GM23248 (cell line): ENCODE measurements around the gene NOP53.
"Not testable (repeated sequence)": the region's sequence is repeated elsewhere in the genome, so short reads cannot be mapped to it uniquely, and the experiment has no call there.

Experiments used
- EZH2 ChIP-seq: fragments of 200-600 bp; sonication (generic); IDR thresholded peaks from 2 replicates; pipeline ENCODE4 v1.6.1; 2018; ENCODE audit warnings: antibody characterized with exemption, mild to moderate bottlenecking; ENCODE audit not compliant: insufficient read depth, poor library complexity, severe bottlenecking
- EZH2phosphoT487 ChIP-seq: fragments of 200-600 bp; sonication (generic); IDR thresholded peaks from 2 replicates; pipeline ENCODE4 v1.6.1; 2018; ENCODE audit warnings: antibody characterized with exemption, moderate library complexity, mild to moderate bottlenecking, low read depth; ENCODE audit not compliant: insufficient read depth

DNA sequence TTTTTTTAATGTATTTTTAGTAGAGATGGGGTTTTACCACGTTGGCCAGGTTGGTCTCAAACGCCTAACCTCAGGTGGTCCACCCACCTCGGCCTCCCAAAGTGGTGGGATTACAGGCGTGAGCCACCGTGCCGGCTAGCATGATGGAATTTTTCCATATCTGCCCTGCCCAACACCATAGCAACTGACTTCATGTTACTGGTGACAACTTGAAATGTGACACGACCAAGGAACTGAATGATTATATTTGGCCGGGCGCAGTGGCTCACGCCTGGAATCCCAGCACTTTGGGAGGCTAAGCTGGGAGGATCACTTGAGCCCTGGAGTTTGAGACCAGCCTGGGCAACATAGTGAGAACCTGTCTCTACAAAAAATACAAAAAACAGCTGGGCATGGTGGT lies 42.0 kb downstream of the NOP53 start:
- TF ChIP-seq EZH2, EZH2phosphoT487: not testable (repeated sequence)
